Choroid plexus epithelial cell (primary cell): ENCODE results near the gene ANGPTL8.

Experiments used
- DNase-seq: peaks from one replicate; pipeline ENCODE4 v3.0.0-alpha.2; 2010; ENCODE audit warnings: low read depth
- H3K4me3 ChIP-seq: 2 replicates; pipeline ENCODE4 v1.5.1; 2011; ENCODE audit warnings: low read depth, mild to moderate bottlenecking, control low read depth, low read length, moderate library complexity
- CTCF ChIP-seq: conservative IDR thresholded peaks from 2 replicates; pipeline ENCODE4 v1.5.1; 2011; ENCODE audit warnings: low read depth, mild to moderate bottlenecking, control low read depth, inconsistent platforms, low read length, moderate library complexity

The ANGPTL8 gene

DNA sequence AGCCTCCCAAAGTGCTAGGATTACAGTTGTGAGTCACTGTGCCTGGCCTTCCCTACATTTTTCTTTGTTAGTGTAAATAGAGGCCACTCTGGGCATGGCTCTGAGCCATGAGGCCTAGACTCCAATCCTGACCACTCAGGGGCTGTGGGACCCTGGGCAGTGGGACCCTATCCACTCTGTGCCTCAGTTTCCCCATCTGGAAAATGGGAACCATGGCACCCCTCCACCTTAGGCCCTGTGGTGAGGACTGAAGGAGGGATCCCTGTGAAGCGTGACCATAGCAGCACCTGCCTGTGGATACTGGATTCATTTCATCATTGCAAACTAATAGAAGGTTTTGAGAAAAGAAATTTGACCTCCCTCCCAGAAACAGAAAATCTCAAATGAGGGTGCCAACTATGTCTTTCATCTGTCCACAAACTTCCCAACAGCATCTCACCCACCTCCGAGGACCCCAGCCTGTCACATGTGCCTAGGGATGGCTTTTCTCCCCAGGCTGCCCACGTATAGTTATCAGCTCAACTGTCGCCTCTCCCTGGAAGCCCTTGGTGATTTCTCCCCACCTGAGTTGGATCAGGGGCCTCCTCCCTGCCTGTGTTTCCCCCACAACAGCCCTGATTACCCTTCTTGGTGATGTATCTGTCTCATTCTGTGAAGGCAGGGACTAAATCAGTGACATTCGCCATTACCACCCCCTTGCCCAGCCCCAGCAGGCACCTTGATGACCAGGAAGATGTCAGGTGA lies 5.6 kb downstream of the ANGPTL8 start:
- no peak for DNase-seq
- TF ChIP-seq CTCF = no peak
- H3K4me3 ChIP-seq = no peak overlapping the region

GRCh38 chr19:11246941-11247340 lies 7.5 kb downstream of the ANGPTL8 start:
- no peak overlapping the region for H3K4me3 ChIP-seq
- DNase-seq = no peak
- no peak for TF ChIP-seq CTCF

- TF ChIP-seq CTCF = no peak
- no peak overlapping the region for H3K4me3 ChIP-seq
- DNase-seq = peak; percentile 33
Measured at GRCh38 chr19:11247391-11247790, 8.0 kb downstream of the ANGPTL8 start.

DNA sequence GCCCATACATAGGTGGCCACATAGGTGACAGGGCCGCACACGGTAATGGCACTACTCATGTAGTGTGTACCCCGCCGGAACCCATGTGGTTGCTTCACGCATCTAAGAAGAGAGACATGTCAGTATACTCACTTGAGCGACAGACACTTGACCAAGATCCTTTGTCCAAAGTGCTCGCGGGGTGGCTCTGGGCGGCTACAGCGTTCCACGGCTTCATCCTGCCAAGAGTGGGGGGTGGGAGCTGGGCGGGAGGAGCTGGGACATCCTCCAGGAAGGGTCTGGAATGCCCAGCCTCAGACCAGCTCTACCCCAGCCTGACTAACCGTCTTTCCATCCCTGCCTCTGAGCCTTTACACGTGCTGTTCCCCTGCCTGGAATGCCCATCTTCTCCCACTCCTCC lies 8.5 kb downstream of the ANGPTL8 start:
- no peak for DNase-seq
- no peak for TF ChIP-seq CTCF
- no peak overlapping the region for H3K4me3 ChIP-seq

GRCh38 chr19:11248852-11249251 lies 9.4 kb downstream of the ANGPTL8 start:
- no peak for TF ChIP-seq CTCF
- H3K4me3 ChIP-seq = no peak overlapping the region
- DNase-seq = no peak

DNA sequence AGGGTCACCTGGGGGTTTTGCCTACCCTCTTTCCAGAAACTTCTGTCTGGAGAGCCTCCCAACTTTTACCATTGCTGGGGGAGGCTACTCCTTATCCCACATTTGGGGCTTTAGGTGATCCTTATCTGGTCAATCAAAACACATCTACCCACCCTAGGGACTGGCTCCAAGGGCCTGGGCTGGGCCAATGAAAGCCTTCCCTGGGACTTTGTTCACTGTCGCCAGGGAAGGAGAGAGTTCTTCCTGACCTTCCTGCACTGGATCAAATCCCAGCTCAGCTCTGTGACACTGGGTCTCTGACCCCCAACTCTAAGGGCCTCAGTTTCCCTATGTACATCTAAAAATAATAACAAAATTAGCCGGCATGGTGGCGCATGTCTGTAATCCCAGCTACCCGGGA lies 11.8 kb downstream of the ANGPTL8 start:
- no peak for TF ChIP-seq CTCF
- H3K4me3 ChIP-seq = no peak overlapping the region
- no peak for DNase-seq

DNA sequence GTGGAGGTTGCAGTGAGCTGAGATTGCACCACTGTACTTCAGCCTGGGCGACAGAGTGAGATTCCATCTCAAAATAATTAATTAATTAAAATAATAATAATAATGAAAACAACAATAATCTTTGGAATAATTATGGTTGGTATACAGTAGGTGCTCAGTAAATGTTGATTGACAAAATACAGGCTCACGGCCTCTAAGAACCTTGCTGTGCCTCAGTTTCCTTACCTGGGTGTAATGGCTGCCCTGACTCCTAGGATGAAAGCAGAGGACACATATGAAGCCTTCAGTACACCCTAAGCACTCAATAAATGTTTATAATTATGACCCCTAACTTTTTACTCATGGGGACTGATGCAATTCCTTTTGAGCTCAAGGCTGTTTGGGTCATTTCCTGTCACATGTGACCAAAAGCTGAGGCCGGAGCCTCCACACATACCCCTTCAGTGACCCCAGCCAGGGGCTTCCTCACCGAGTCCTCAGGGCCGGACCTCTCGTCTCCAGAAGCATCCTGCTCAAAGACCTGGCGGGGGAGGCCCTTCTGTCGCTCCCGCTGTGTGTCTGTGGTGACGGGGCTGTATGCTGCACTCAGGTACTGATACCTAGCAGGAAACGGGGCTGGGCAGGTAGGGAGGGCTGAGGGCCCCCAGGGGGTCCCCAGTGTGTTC lies 12.4 kb downstream of the ANGPTL8 start:
- no peak for TF ChIP-seq CTCF
- H3K4me3 ChIP-seq = no peak overlapping the region
- no peak for DNase-seq
